GM12878 (cell line): ENCODE results near the gene SLFN14. TPM values are rescaled to one million over a fixed set of nuclear protein-coding genes. Genes with fewer than 3 reads are reported as not detected.

Experiments used
- ATAC-seq: fragments of 200-7000 bp; cut with Tn5 transposase; 3 replicates; pipeline ENCODE4 v1.9.1; 2020; ENCODE audit warnings: mild to moderate bottlenecking, moderate library complexity
- BruUV-seq: library from RNA; stranded (reverse); fragments of 400-500 nt; replicated peaks from 2 replicates; lab custom pipeline; 2021; lab: Mats Ljungman, UMichigan
- CTCF ChIA-PET: fragments of 300-600 bp; sonication (Branson Sonifier 250); formaldehyde crosslinking; extraction: SDS; loops from one replicate; lab custom pipeline; 2021; ENCODE audit warnings: inconsistent platforms; lab: Yijun Ruan, JAX
- POLR2A ChIA-PET: fragments of 350-600 bp; formaldehyde crosslinking; extraction: SDS; loops from one replicate; lab custom pipeline; 2021; ENCODE audit warnings: inconsistent platforms; lab: Charles Lee
- RAD21 ChIA-PET: fragments of 300-600 bp; sonication (Branson Sonifier 250); formaldehyde crosslinking; loops from one replicate; lab custom pipeline; 2023; ENCODE audit warnings: antibody characterized with exemption; ENCODE audit not compliant: unreplicated experiment; lab: Charles Lee
- SMC1A ChIA-PET: fragments of 300-600 bp; sonication (Branson Sonifier 250); formaldehyde crosslinking; loops from one replicate; lab custom pipeline; 2023; ENCODE audit not compliant: unreplicated experiment, uncharacterized antibody; lab: Charles Lee
- DNase-seq: peaks from one replicate; pipeline ENCODE4 v3.0.0-alpha.2; 2011; ENCODE audit warnings: low read depth, low spot score
- FAIRE-seq: peaks from 3 replicates; lab custom pipeline; 2011; peaks lifted over from hg19 to GRCh38; lab: Jason Lieb, UNC
- H2AFZ ChIP-seq: 2 replicates; pipeline ENCODE4 v1.6.0; 2011; ENCODE audit warnings: low read depth, low read length, control low read depth; ENCODE audit not compliant: control insufficient read depth
- H3K27ac ChIP-seq: 2 replicates; pipeline ENCODE4 v1.5.1; 2011; ENCODE audit warnings: control low read depth; ENCODE audit not compliant: control insufficient read depth, insufficient read depth
- H3K27me3 ChIP-seq, 2 experiments: replicated peaks in 1 of 2; 2 replicates each; pipeline versions ENCODE4 v1.6.0 to v1.6.1; 2011; ENCODE audit warnings: low read length in 1 of 2; ENCODE audit not compliant: control insufficient read depth in 2 of 2, insufficient read depth in 2 of 2
- H3K36me3 ChIP-seq, 2 experiments: 2 replicates each; pipeline ENCODE4 v1.5.1; 2011; ENCODE audit warnings: low read length in 1 of 2; ENCODE audit not compliant: control insufficient read depth in 2 of 2, insufficient read depth in 2 of 2
- H3K4me1 ChIP-seq: 2 replicates; pipeline ENCODE4 v1.6.1; 2011; ENCODE audit warnings: mild to moderate bottlenecking, low read length, moderate library complexity, mixed read lengths; ENCODE audit not compliant: control insufficient read depth, insufficient read depth
- H3K4me2 ChIP-seq: 2 replicates; pipeline ENCODE4 v1.6.0; 2011; ENCODE audit warnings: control low read depth; ENCODE audit not compliant: control insufficient read depth, insufficient read depth
- H3K4me3 ChIP-seq: fragments of 200-600 bp; sonication (generic); 2 replicates; pipeline ENCODE4 v1.5.1; 2016
- H3K79me2 ChIP-seq: 2 replicates; pipeline ENCODE4 v1.6.0; 2011; ENCODE audit warnings: low read length; ENCODE audit not compliant: control insufficient read depth, insufficient read depth
- H3K9ac ChIP-seq: 2 replicates; pipeline ENCODE4 v1.8.0; 2011; ENCODE audit warnings: low read length, control low read depth, mixed read lengths; ENCODE audit not compliant: control insufficient read depth, insufficient read depth
- H3K9me3 ChIP-seq: replicated peaks from 3 replicates; pipeline ENCODE4 v1.5.1; 2011; ENCODE audit warnings: mild to moderate bottlenecking, low read length; ENCODE audit not compliant: control insufficient read depth, insufficient read depth
- H4K20me1 ChIP-seq: 2 replicates; pipeline ENCODE4 v1.6.0; 2011; ENCODE audit not compliant: control insufficient read depth, insufficient read depth
- ATF2 ChIP-seq: IDR thresholded peaks from 2 replicates; pipeline ENCODE4 v1.6.1; 2012; ENCODE audit warnings: low read length, inconsistent platforms
- CHD1 ChIP-seq: IDR thresholded peaks from 2 replicates; pipeline ENCODE4 v1.6.1; 2012; ENCODE audit warnings: low read depth, low read length, improper control_type of control experiment
- EGR1 ChIP-seq, 2 experiments: IDR thresholded peaks; 1 replicate in 1 of 2; 2 replicates in 1 of 2; pipeline ENCODE4 v1.6.1; 2011 to 2012; ENCODE audit warnings: low read depth in 2 of 2, low read length in 2 of 2, borderline replicate concordance in 1 of 2, mild to moderate bottlenecking in 1 of 2, moderate library complexity in 1 of 2
- KAT2A ChIP-seq: conservative IDR thresholded peaks from 2 replicates; pipeline ENCODE4 v1.6.1; 2011; ENCODE audit warnings: low read depth, low read length; ENCODE audit not compliant: control insufficient read depth
- MEF2A ChIP-seq: IDR thresholded peaks from 2 replicates; pipeline ENCODE4 v1.6.1; 2011; ENCODE audit warnings: low read depth, mild to moderate bottlenecking, low read length, moderate library complexity; ENCODE audit not compliant: insufficient read depth
- NKRF ChIP-seq: fragments of 450-650 bp; conservative IDR thresholded peaks from 2 replicates; pipeline ENCODE4 v1.6.1; 2017; ENCODE audit warnings: mild to moderate bottlenecking, moderate library complexity
- RELB ChIP-seq: fragments of 450-650 bp; IDR thresholded peaks from 2 replicates; pipeline ENCODE4 v1.6.1; 2017; ENCODE audit warnings: low read depth, mild to moderate bottlenecking, moderate library complexity
- SMAD1 ChIP-seq: fragments of 450-650 bp; IDR thresholded peaks from 2 replicates; pipeline ENCODE4 v1.6.1; 2018; ENCODE audit warnings: mild to moderate bottlenecking, low read depth; ENCODE audit not compliant: partially characterized antibody
- SMAD5 ChIP-seq: IDR thresholded peaks from 2 replicates; pipeline ENCODE4 v1.6.1; 2016; ENCODE audit warnings: antibody characterized with exemption, low read depth
- SREBF1 ChIP-seq: IDR thresholded peaks from 2 replicates; pipeline ENCODE4 v1.6.1; 2012; ENCODE audit warnings: mild to moderate bottlenecking, low read length
- ZBTB33 ChIP-seq: fragments of 450-650 bp; IDR thresholded peaks from 2 replicates; pipeline ENCODE4 v1.6.1; 2017; ENCODE audit warnings: mild to moderate bottlenecking
- WGBS: methylation state at CpG from one replicate; pipeline ENCODE4 v1.1.6; 2016; ENCODE audit warnings: low lambda C conversion rate; ENCODE audit not compliant: insufficient replicate concordance, insufficient coverage; ENCODE audit errors: missing lambda C conversion rate; 5-methylcytosine and 5-hydroxymethylcytosine counted together
- in situ Hi-C: fragments of 300-500 bp; cut with MboI; formaldehyde crosslinking; loops from 9 replicates; pipeline ENCODE4 v1.14.3; 2018; ENCODE audit warnings: mixed read lengths
- intact Hi-C: fragments of 100-400 bp; cut with micrococcal nuclease; formaldehyde crosslinking; loops from one replicate; pipeline ENCODE4 v1.14.2; 2022; ENCODE audit not compliant: unreplicated experiment
- polyA plus RNA-seq, 11 experiments: library from polyadenylated mRNA; depleted of rRNA in 4 of 11; unstranded in 6 of 11; stranded (reverse) in 5 of 11; fragments of >200 nt; fragmentation: Nextera tagmentation in 4 of 11; fragmentation: Illumina TruSeq in 1 of 11; extraction: Ambion mirVana in 4 of 11; extraction: Trizol in 1 of 11; gene quantifications; 1 replicate in 1 of 11; 2 replicates in 10 of 11; pipeline versions ENCODE4 v1.2.1 to v1.2.3, GENCODE V29; 2011 to 2016; ENCODE audit warnings: inconsistent platforms in 2 of 11, missing spikeins in 2 of 11, low read depth in 1 of 11
- total RNA-seq, 4 experiments: library from RNA; depleted of rRNA in 3 of 4; stranded (reverse); fragments of >200 nt in 3 of 4; fragmentation: Illumina TruSeq in 1 of 4; extraction: Trizol in 1 of 4; gene quantifications; 2 replicates each; pipeline versions ENCODE4 v1.2.1 to v1.2.3, GENCODE V29; 2013 to 2021

Gene SLFN14
- total and polyA plus RNA-seq, 10 of the 15 experiments (the other 5 are each of a cell fraction or from before 2014, with no cell fraction given), result 0.06 to 0.11 (median 0.06) TPM; not detected in 7

- peak within 1 kb of the TSS; percentile 64 for H3K4me2 ChIP-seq
- peaks cover 3% of the 10 kb centered on the region; the same call in 1 of the 2 replicates for H3K4me1 ChIP-seq
- POLR2A ChIA-PET, result interaction anchor here (0.6 to 4.8 kb wide), 5 partner anchors 9 to 547 kb away, joined by 3 to 62 read pairs (median 12); partner anchors contain the start of genes PEX12 and SLFN12L
- intact Hi-C loops, result no loop called here
- SMC1A ChIA-PET, result interaction anchor here (0.7 to 2.7 kb wide), 6 partner anchors 8 to 274 kb away, joined by 3 to 23 read pairs (median 4); partner anchors contain the start of gene PEX12
- peak within 1 kb of the TSS; percentile 96 for H2AFZ ChIP-seq
- no peaks in the 10 kb centered on the region for H3K9me3 ChIP-seq
- no peaks in the 10 kb centered on the region for H3K36me3 ChIP-seq
- H3K27me3 ChIP-seq, result no peaks in the 10 kb centered on the region
- FAIRE-seq (peak; percentile 83), DNase-seq (peak; percentile 95), ATAC-seq (peak; percentile 99)
- peak within 1 kb of the TSS; percentile 98 for H3K4me3 ChIP-seq
- peaks cover 37% of the 10 kb centered on the region for H3K79me2 ChIP-seq
- RAD21 ChIA-PET, result interaction anchor here (0.9 to 1.3 kb wide), 4 partner anchors 9 to 51 kb away, joined by 3 to 5 read pairs (median 4); partner anchors contain the start of gene PEX12
- no peaks in the 10 kb centered on the region for H4K20me1 ChIP-seq
- CTCF ChIA-PET, result interaction anchor here (0.9 to 2.0 kb wide), 5 partner anchors 9 to 276 kb away, joined by 3 to 9 read pairs (median 5); partner anchors contain the start of gene PEX12
- TSS peak; percentile 84 for BruUV-seq
- in situ Hi-C loops, result no loop called here
- peak within 1 kb of the TSS; percentile 87 for H3K27ac ChIP-seq
- under 1% methylated on average over 44 of the region's 50 CpGs for WGBS
- peak within 1 kb of the TSS; percentile 94 for H3K9ac ChIP-seq
- TF ChIP-seq MEF2A, result peak; percentile 76
- no peak for TF ChIP-seq KAT2A
- 0 out of 2 replicates have a peak, but pooled peaks have one; percentile 32 for TF ChIP-seq CHD1
- peak in 1 of 2 experiments; percentile 91; a peak in 2 of 3 replicates for TF ChIP-seq EGR1 (IDR thresholded peaks at IDR 0.05; ENCODE audit: borderline replicate concordance in 1 of 2, low read depth in 2 of 2, low read length in 2 of 2)
- no peak for TF ChIP-seq SREBF1
- 0 out of 2 replicates have a peak, but pooled peaks have one; percentile 7 for TF ChIP-seq ZBTB33
- TF ChIP-seq RELB, result peak; percentile 86
- peak; percentile 34 for TF ChIP-seq SMAD1
- TF ChIP-seq ATF2, result peak; percentile 96
- TF ChIP-seq NKRF, result peak; percentile 79
- no peak for TF ChIP-seq SMAD5
Observed at GRCh38 chr17:35587074-35587961, 26.7 kb upstream of the SLFN14 start, which contains the start of gene AP2B1. AP2B1 (plus strand) TSS chr17:35587322; CDS start chr17:35594031, 6,709 bp downstream.
